B cell (primary cell): Measurements from ENCODE around the gene PDZD4. TPM values are rescaled to one million over a fixed set of nuclear protein-coding genes. Genes with fewer than 3 reads are reported as not detected.

Experiments used
- ATAC-seq: fragments of 200-7000 bp; cut with Tn5 transposase; one replicate; pipeline ENCODE4 v1.10.0; 2021; ENCODE audit warnings: low read depth, mild to moderate bottlenecking, moderate number of reproducible peaks, moderate library complexity
- CTCF ChIA-PET: fragments of 350-600 bp; sonication (Branson Sonifier 250); formaldehyde crosslinking; loops from one replicate; lab custom pipeline; 2021; ENCODE audit warnings: antibody characterized with exemption, inconsistent platforms; lab: Charles Lee
- POLR2A ChIA-PET: fragments of 350-600 bp; sonication (Branson Sonifier 250); formaldehyde crosslinking; loops from one replicate; lab custom pipeline; 2021; ENCODE audit warnings: antibody characterized with exemption; lab: Charles Lee
- DNase-seq: peaks from one replicate; pipeline ENCODE4 v3.0.0; 2013
- H2AFZ ChIP-seq: 2 replicates; pipeline ENCODE4 v1.6.1; 2012; ENCODE audit warnings: mild to moderate bottlenecking, low read depth, low read length; ENCODE audit not compliant: insufficient read depth, poor library complexity, severe bottlenecking
- H3K27ac ChIP-seq, 2 donors: 1 replicate in 1 of 2; 2 replicates in 1 of 2; pipeline ENCODE4 v1.5.1; 2012 to 2013; ENCODE audit warnings: low read length in 2 of 2, mild to moderate bottlenecking in 2 of 2, moderate library complexity in 1 of 2
- H3K27me3 ChIP-seq, 4 experiments: fragments of 200-600 bp in 1 of 4; sonication (generic) in 1 of 4; replicated peaks in 1 of 4; 1 replicate in 2 of 4; 2 replicates in 2 of 4; pipeline versions ENCODE4 v1.6.1 to v1.7.0; 2013 to 2016; ENCODE audit warnings: low read length in 3 of 4, mild to moderate bottlenecking in 2 of 4, mixed read lengths in 1 of 4, moderate library complexity in 1 of 4; ENCODE audit not compliant: insufficient read depth in 4 of 4, control insufficient read depth in 3 of 4; ENCODE audit errors: control extremely low read depth in 1 of 4
- H3K36me3 ChIP-seq, 2 experiments: replicated peaks in 1 of 2; 1 replicate in 1 of 2; 2 replicates in 1 of 2; pipeline versions ENCODE4 v1.6.1 to v1.7.1; 2013; ENCODE audit warnings: low read length in 1 of 2; ENCODE audit not compliant: insufficient read depth in 2 of 2, control insufficient read depth in 1 of 2; ENCODE audit errors: control extremely low read depth in 1 of 2, extremely low read depth in 1 of 2
- H3K4me1 ChIP-seq, 2 donors: fragments of 200-600 bp in 1 of 2; sonication (generic) in 1 of 2; 1 replicate in 1 of 2; 2 replicates in 1 of 2; pipeline versions ENCODE4 v1.5.1 to v1.6.1; 2013 to 2017; ENCODE audit warnings: low read length in 2 of 2; ENCODE audit not compliant: control insufficient read depth in 2 of 2, insufficient read depth in 2 of 2
- H3K4me2 ChIP-seq: replicated peaks from 2 replicates; pipeline ENCODE3; 2012; ENCODE audit warnings: mild to moderate bottlenecking, low read depth, low read length; ENCODE audit not compliant: poor library complexity, severe bottlenecking
- H3K4me3 ChIP-seq, 5 experiments: fragments of 200-600 bp in 1 of 5; sonication (generic) in 1 of 5; 1 replicate in 3 of 5; 2 replicates in 2 of 5; pipeline versions ENCODE4 v1.5.1 to v1.7.0; 2011 to 2016; ENCODE audit warnings: low read length in 4 of 5, mild to moderate bottlenecking in 4 of 5, low read depth in 2 of 5, control low read depth in 1 of 5, moderate library complexity in 1 of 5; ENCODE audit not compliant: insufficient read depth in 1 of 5; ENCODE audit errors: control extremely low read depth in 1 of 5, extremely low read depth in 1 of 5
- H3K79me2 ChIP-seq: fragments of 200-600 bp; sonication (generic); one replicate; pipeline ENCODE4 v1.6.0; 2016; ENCODE audit warnings: low read length; ENCODE audit not compliant: control insufficient read depth, insufficient read depth
- H3K9ac ChIP-seq: fragments of 200-600 bp; sonication (generic); 2 replicates; pipeline ENCODE4 v1.6.1; 2017; ENCODE audit warnings: mild to moderate bottlenecking, low read length, moderate library complexity
- H3K9me3 ChIP-seq, 3 donors: one replicate each; pipeline versions ENCODE4 v1.6.1 to v1.7.1; 2013; ENCODE audit warnings: low read length in 2 of 3; ENCODE audit not compliant: control insufficient read depth in 2 of 3, insufficient read depth in 1 of 3; ENCODE audit errors: control extremely low read depth in 1 of 3
- H4K20me1 ChIP-seq: 2 replicates; pipeline ENCODE4 v1.6.0; 2012; ENCODE audit warnings: mild to moderate bottlenecking, low read length; ENCODE audit not compliant: insufficient read depth, control insufficient read depth, poor library complexity, severe bottlenecking
- H3K27ac Mint-ChIP-seq: one replicate; pipeline ENCODE4 v1.8.0; 2021; ENCODE audit warnings: mixed read lengths
- H3K27me3 Mint-ChIP-seq: one replicate; pipeline ENCODE4 v1.8.0; 2021; ENCODE audit warnings: mixed read lengths
- H3K4me1 Mint-ChIP-seq: one replicate; pipeline ENCODE4 v1.8.0; 2021; ENCODE audit warnings: mixed read lengths
- H3K4me3 Mint-ChIP-seq: one replicate; pipeline ENCODE4 v1.8.0; 2021; ENCODE audit warnings: mixed read lengths
- H3K9me3 Mint-ChIP-seq: one replicate; pipeline ENCODE4 v1.8.0; 2022; ENCODE audit warnings: mixed read lengths; ENCODE audit not compliant: insufficient read depth
- CTCF ChIP-seq: fragments of 200-600 bp; IDR thresholded peaks from one replicate; pipeline ENCODE4 v1.8.0; 2022; ENCODE audit warnings: antibody characterized with exemption, mild to moderate bottlenecking
- EZH2 ChIP-seq: IDR thresholded peaks from 2 replicates; pipeline ENCODE4 v1.6.1; 2012; ENCODE audit warnings: borderline replicate concordance, low read depth, mild to moderate bottlenecking, moderate library complexity, low read length; ENCODE audit not compliant: insufficient read depth, poor library complexity, severe bottlenecking
- WGBS: methylation state at CpG from one replicate; pipeline ENCODE4 v1.1.5; 2013; ENCODE audit warnings: missing lambda C conversion rate; ENCODE audit not compliant: insufficient coverage; 5-methylcytosine and 5-hydroxymethylcytosine counted together
- intact Hi-C: fragments of 100-400 bp; cut with micrococcal nuclease; formaldehyde crosslinking; loops from one replicate; pipeline ENCODE4 v1.10.0; 2022
- polyA plus RNA-seq: library from polyadenylated mRNA; depleted of rRNA; stranded (reverse); fragments of >200 nt; gene quantifications from 2 replicates; pipeline ENCODE4 v1.2.3, GENCODE V29; 2012
- total RNA-seq, 2 donors: library from RNA; stranded (reverse); fragments of 120-200 nt in 1 of 2; gene quantifications; 1 replicate in 1 of 2; 2 replicates in 1 of 2; pipeline versions ENCODE4 v1.2.3 to v1.2.4, GENCODE V29; 2013 to 2022

Gene PDZD4
- total and polyA plus RNA-seq, 2 donors (not counting 1 experiment from before 2014, with no cell fraction given): 0.36 TPM; not detected in 1

GRCh38 chrX:153876112-153876491 lies 45.8 kb upstream of the PDZD4 start:
- Histone ChIP-seq H2AFZ (no peak overlapping the region), H3K9me3 (peaks cover 0 to 3% (median 0%) of the 10 kb centered on the region in 3 donors), H4K20me1 (no peaks in the 10 kb centered on the region), H3K9ac (no peak overlapping the region), H3K36me3 (no peaks in the 10 kb centered on the region), H3K4me2 (no peak overlapping the region), H3K4me3 (no peak overlapping the region), H3K27me3 (peaks cover 0 to 37% (median 4%) of the 10 kb centered on the region in 4 experiments), H3K79me2 (no peaks in the 10 kb centered on the region), H3K4me1 (peaks cover 9 to 11% of the 10 kb centered on the region in 2 donors), H3K27ac (no peak overlapping the region)
- Mint-ChIP-seq H3K4me3 (no peak overlapping the region), H3K27ac (peak overlapping the region; percentile 41), H3K4me1 (peaks cover 18% of the 10 kb centered on the region), H3K9me3 (no peaks in the 10 kb centered on the region), H3K27me3 (peaks cover 21% of the 10 kb centered on the region)
- ChIA-PET POLR2A (interaction anchor here (0.5 kb wide), 1 partner anchor 69 kb away, joined by 4 read pairs; no protein-coding TSS in a partner anchor), CTCF (interaction anchor here (0.6 kb wide), 1 partner anchor 890 kb away, joined by 3 read pairs; no protein-coding TSS in a partner anchor)
- DNase-seq: no peak
- 86% methylated on average over 1 of the region's 3 CpGs for WGBS
- TF ChIP-seq EZH2 (no peak), CTCF (no peak)
- intact Hi-C loops: no loop called here
- no peak for ATAC-seq

DNA sequence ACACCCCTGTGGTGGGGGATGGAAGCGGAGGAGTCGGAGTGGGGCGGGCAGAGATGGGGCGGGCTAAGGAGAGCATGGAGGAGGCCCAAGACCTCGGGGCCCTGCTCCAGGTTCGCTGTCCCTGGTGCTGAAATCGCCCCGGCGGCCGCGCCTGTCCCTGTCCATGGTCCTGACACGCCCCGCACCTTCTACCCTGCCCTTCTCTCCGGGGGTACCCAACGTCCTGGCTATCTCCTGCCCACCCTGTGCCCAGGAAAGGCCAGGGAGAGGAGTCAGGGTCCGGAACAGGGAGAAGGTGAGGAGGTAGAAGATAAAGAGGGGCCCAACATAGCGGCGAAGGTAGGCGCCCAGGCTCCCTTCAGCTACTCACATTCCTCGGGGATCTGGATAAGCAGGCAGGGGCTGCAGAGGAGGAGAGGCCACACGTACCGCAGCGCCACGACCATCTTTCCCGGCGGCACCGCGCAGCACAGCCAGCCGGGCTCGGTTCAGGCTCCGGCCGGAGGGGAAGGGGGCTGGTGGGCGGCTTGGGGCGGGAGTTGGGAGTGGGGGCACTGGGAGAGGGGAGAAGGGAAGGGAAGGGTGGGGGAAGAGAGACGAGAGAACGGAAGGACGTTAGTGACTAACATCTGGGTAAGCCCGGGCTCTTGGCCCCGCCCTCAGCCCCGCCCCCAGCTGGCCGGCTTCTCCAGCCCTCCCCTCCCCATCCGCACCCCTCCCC lies 45.2 kb upstream of the PDZD4 start:
- DNase-seq: peak; percentile 68
- Histone ChIP-seq H3K27me3 (peaks cover 0 to 34% (median 4%) of the 10 kb centered on the region in 4 experiments), H3K27ac (no peak overlapping the region), H3K9me3 (peaks cover 0 to 3% (median 0%) of the 10 kb centered on the region in 3 donors), H2AFZ (no peak overlapping the region), H3K36me3 (no peaks in the 10 kb centered on the region), H3K4me2 (no peak overlapping the region), H3K79me2 (no peaks in the 10 kb centered on the region), H3K9ac (no peak overlapping the region), H3K4me3 (no peak overlapping the region), H4K20me1 (no peaks in the 10 kb centered on the region), H3K4me1 (peaks cover 9 to 11% of the 10 kb centered on the region in 2 donors)
- Mint-ChIP-seq H3K4me3 (no peak overlapping the region), H3K4me1 (peaks cover 18% of the 10 kb centered on the region), H3K9me3 (no peaks in the 10 kb centered on the region), H3K27ac (peak overlapping the region; percentile 59), H3K27me3 (peaks cover 21% of the 10 kb centered on the region)
- TF ChIP-seq EZH2 (no peak), CTCF (no peak)
- ATAC-seq: peak; percentile 80
- WGBS: 0% methylated on average over 1 of the region's 42 CpGs
- ChIA-PET CTCF (no interaction called here), POLR2A (no interaction called here)
- intact Hi-C loops: no loop called here
